ENCODE measurements around the gene USP7. TPM values are rescaled to one million over a fixed set of nuclear protein-coding genes. Genes with fewer than 3 reads are reported as not detected.
"Not testable (repeated sequence)": the region's sequence is repeated elsewhere in the genome, so short reads cannot be mapped to it uniquely, and the experiment has no call there.

USP7 gene
- total and polyA plus RNA-seq, 9 donors = 28.1 to 104 (median 86.3) TPM

GRCh38 chr16:8971416-8971815, 7.7 kb upstream of the USP7 start:
- no peak overlapping the region for H3K27ac ChIP-seq
- intact Hi-C loops (cut with DNase I) = no loop called here
- no peaks in the 10 kb centered on the region for H3K9me3 ChIP-seq
- TF ChIP-seq EP300 (IDR thresholded peaks at IDR 0.05) (no peak), CTCF (IDR thresholded peaks at IDR 0.05) (no peak), POLR2A (IDR thresholded peaks at IDR 0.05) (no peak)
- H3K36me3 ChIP-seq = no peaks in the 10 kb centered on the region
- no peaks in the 10 kb centered on the region for H3K27me3 ChIP-seq
- no peak for DNase-seq
- H3K4me3 ChIP-seq = no peak overlapping the region
- WGBS, 3 donors = 88 to 95% (median 88%) methylated on average over 1 of the region's 1 CpG
- H3K4me1 ChIP-seq (ENCODE audit: insufficient read depth) = no peaks in the 10 kb centered on the region

- not testable (repeated sequence) for H3K27me3 ChIP-seq; H3K27ac ChIP-seq; H3K9me3 ChIP-seq; H3K36me3 ChIP-seq; DNase-seq; H3K4me3 ChIP-seq; H3K4me1 ChIP-seq (ENCODE audit: insufficient read depth)
- WGBS, 3 donors = 78 to 85% (median 81%) methylated on average over 10 of the region's 10 CpGs
- intact Hi-C loops (cut with DNase I) = loop anchor here in 1 of 4 donors (5.0 kb wide), 1 partner anchor 263 kb away; no protein-coding TSS in a partner anchor
These were observed 5.6 kb upstream of the USP7 start for GRCh38 chr16:8969202-8969897.

GRCh38 chr16:8968054-8968453, 4.3 kb upstream of the USP7 start:
- WGBS, 3 donors = 92 to 94% (median 92%) methylated on average over 9 of the region's 9 CpGs
- intact Hi-C loops (cut with DNase I) = loop anchor here in 1 of 4 donors (5.0 kb wide), 1 partner anchor 264 kb away; no protein-coding TSS in a partner anchor
- DNase-seq; H3K27ac ChIP-seq; H3K9me3 ChIP-seq; H3K27me3 ChIP-seq; H3K36me3 ChIP-seq; H3K4me3 ChIP-seq; H3K4me1 ChIP-seq (ENCODE audit: insufficient read depth): not testable (repeated sequence)

GRCh38 chr16:8967132-8967821, 3.6 kb upstream of the USP7 start:
- no peak for DNase-seq
- intact Hi-C loops (cut with DNase I) = loop anchor here in 1 of 4 donors (5.0 kb wide), 1 partner anchor 265 kb away; no protein-coding TSS in a partner anchor
- Histone ChIP-seq H3K36me3 (no peaks in the 10 kb centered on the region), H3K9me3 (no peaks in the 10 kb centered on the region), H3K27ac (no peak overlapping the region), H3K4me1 (ENCODE audit: insufficient read depth) (peaks cover 2% of the 10 kb centered on the region), H3K4me3 (no peak overlapping the region), H3K27me3 (no peaks in the 10 kb centered on the region)
- WGBS, 3 donors = 51 to 66% (median 53%) methylated on average over 8 of the region's 8 CpGs
- TF ChIP-seq EP300 (IDR thresholded peaks at IDR 0.05) (no peak), CTCF (IDR thresholded peaks at IDR 0.05) (no peak), POLR2A (IDR thresholded peaks at IDR 0.05) (no peak)

GRCh38 chr16:8966817-8967131, 3.1 kb upstream of the USP7 start:
- no peaks in the 10 kb centered on the region for H3K27me3 ChIP-seq
- intact Hi-C loops (cut with DNase I) = loop anchor here in 1 of 4 donors (5.0 kb wide), 1 partner anchor 266 kb away; no protein-coding TSS in a partner anchor
- DNase-seq = no peak
- peaks cover 5% of the 10 kb centered on the region for H3K4me1 ChIP-seq (ENCODE audit: insufficient read depth)
- no peaks in the 10 kb centered on the region for H3K9me3 ChIP-seq
- H3K36me3 ChIP-seq = no peaks in the 10 kb centered on the region
- WGBS, 3 donors = 79 to 88% (median 81%) methylated on average over 3 of the region's 3 CpGs
- H3K27ac ChIP-seq = no peak overlapping the region
- no peak overlapping the region for H3K4me3 ChIP-seq
- TF ChIP-seq EP300 (IDR thresholded peaks at IDR 0.05) (no peak), POLR2A (IDR thresholded peaks at IDR 0.05) (no peak), CTCF (IDR thresholded peaks at IDR 0.05) (no peak)

Measured in ovary (tissue), 9 donors.